Heart left ventricle (tissue), 16 donors: ENCODE results near the gene PBX3. TPM values are rescaled to one million over a fixed set of nuclear protein-coding genes. Genes with fewer than 3 reads are reported as not detected.

Experiments
- ATAC-seq, 4 donors: fragments of 200-7000 bp; cut with Tn5 transposase; one replicate each; pipeline ENCODE4 v1.9.1; 2020 to 2022; ENCODE audit warnings: moderate library complexity in 4 of 4, mild to moderate bottlenecking in 3 of 4, moderate number of reproducible peaks in 1 of 4
- DNase-seq, 5 donors: peaks; one replicate each; pipeline ENCODE4 v3.0.0-alpha.2; 2020
- H3K27ac ChIP-seq, 12 donors: fragments of 200-600 bp; sonication (generic) in 4 of 12; one replicate each; pipeline versions ENCODE4 v1.5.0 to v1.8.0; 2016 to 2022; ENCODE audit warnings: mild to moderate bottlenecking in 2 of 12
- H3K27me3 ChIP-seq, 9 donors: fragments of 200-600 bp; sonication (generic) in 2 of 9; one replicate each; pipeline versions ENCODE4 v1.5.1 to v1.8.0; 2016 to 2022; ENCODE audit warnings: mild to moderate bottlenecking in 3 of 9
- H3K36me3 ChIP-seq, 9 donors: fragments of 200-600 bp; sonication (generic) in 2 of 9; one replicate each; pipeline versions ENCODE4 v1.5.0 to v1.8.0; 2018 to 2022; ENCODE audit warnings: mild to moderate bottlenecking in 2 of 9
- H3K4me1 ChIP-seq, 12 donors: fragments of 200-600 bp; sonication (generic) in 4 of 12; one replicate each; pipeline versions ENCODE4 v1.5.0 to v1.8.0; 2016 to 2022; ENCODE audit warnings: mild to moderate bottlenecking in 3 of 12
- H3K4me3 ChIP-seq, 12 donors: fragments of 200-600 bp; sonication (generic) in 4 of 12; one replicate each; pipeline versions ENCODE4 v1.5.0 to v1.8.0; 2017 to 2022; ENCODE audit warnings: mild to moderate bottlenecking in 9 of 12, moderate library complexity in 4 of 12
- H3K9me3 ChIP-seq, 12 donors: fragments of 200-600 bp; sonication (generic) in 4 of 12; one replicate each; pipeline versions ENCODE4 v1.5.0 to v1.8.0; 2016 to 2022; ENCODE audit warnings: mild to moderate bottlenecking in 1 of 12
- CTCF ChIP-seq, 12 donors: fragments of 200-600 bp; sonication (generic) in 4 of 12; IDR thresholded peaks; one replicate each; pipeline versions ENCODE4 v1.5.0 to v1.8.0; 2018 to 2022; ENCODE audit warnings: antibody characterized with exemption in 12 of 12, mild to moderate bottlenecking in 5 of 12
- POLR2A ChIP-seq, 2 donors: fragments of 450-650 bp; IDR thresholded peaks; one replicate each; pipeline ENCODE4 v1.6.1; 2017; ENCODE audit warnings: antibody characterized with exemption in 2 of 2, mild to moderate bottlenecking in 2 of 2, moderate library complexity in 2 of 2
- WGBS, 4 donors: extraction: QIAGEN DNeasy Blood & Tissue Kit in 2 of 4; methylation state at CpG; one replicate each; pipeline versions ENCODE4 v1.1.5 to v1.1.7; 2013 to 2018; 5-methylcytosine and 5-hydroxymethylcytosine counted together
- intact Hi-C, 10 donors: fragments of 100-400 bp; cut with DNase I; formaldehyde crosslinking; loops; one replicate each; pipeline versions ENCODE4 v1.11.1 to v1.14.2; 2022
- polyA plus RNA-seq, 2 donors: library from polyadenylated mRNA; stranded (reverse); fragments of 200-250 nt; gene quantifications; one replicate each; pipeline ENCODE4 v1.2.3, GENCODE V29; 2013
- total RNA-seq, 9 donors: library from RNA; depleted of rRNA in 2 of 9; stranded (reverse); fragments of >200 nt in 2 of 9; fragmentation: NEBNext Ultra II Directional in 3 of 9; extraction: Animal tissue kit (Norgen Biotek cat#: 25700) in 3 of 9; gene quantifications; one replicate each; pipeline versions ENCODE4 v1.1.0 to v1.2.4, GENCODE V29; 2016 to 2023
- donor health status: ischemic (EF 13 %, LVEDD 7.1; RV severe dilation, severe dysfunction).
- donor health status: healthy with polysubstance abuse.
- donor health status: DM: no; HTN: yes; CAD: no.
- donor health status: DM: no; HTN: no; CAD: no.
- donor health status: ischemic (EF 25% LVEDD 6.9; RV normal size, moderate dysfunction).
- donor health status: ischemic (EF 25% LVEDD 5.7; RV mildly dilated, moderate dysfunction).
- donor health status: healthy.
- donor health status: DM: yes; HTN: yes; CAD: no.
- donor health status: ischemic (EF 35%, LVEDD 5.7; RV mildly dilated, moderate dysfunction).
- donor health status: nonischemic (EF 11% LVEDD 7.7; RV severe dilation, severe dysfunction).
- donor health status: DM: yes; HTN: yes; CAD: no.
- donor health status: PGD.
- donor health status: ischemic (EF 29% LVEDD 5.4; RV normal size, mild dysfunction).
- donor health status: nonischemic (EF 23%, LVEDD 6.1; RV moderate dilation, normal function).

Gene PBX3
- total and polyA plus RNA-seq, 11 donors, result 14.8 to 76.1 (median 53.4) TPM

- intact Hi-C loops, result no loop called here
- Histone ChIP-seq H3K9me3 (no peaks in the 10 kb centered on the region), H3K4me3 (no peak overlapping the region), H3K4me1 (no peaks in the 10 kb centered on the region), H3K27ac (no peak overlapping the region), H3K27me3 (no peaks in the 10 kb centered on the region), H3K36me3 (peaks cover 0 to 59% (median 41%) of the 10 kb centered on the region in 9 donors)
- DNase-seq (no peak), ATAC-seq (no peak)
- TF ChIP-seq CTCF (IDR thresholded peaks at IDR 0.05), result no peak
- TF ChIP-seq POLR2A (IDR thresholded peaks at IDR 0.05), result no peak
- WGBS, 4 donors, result 87 to 89% (median 88%) methylated on average over 11 of the region's 11 CpGs
Measured at GRCh38 chr9:125966959-125967711, 220.0 kb downstream of the PBX3 start.

GRCh38 chr9:125968714-125969374 is 221.7 kb downstream of the PBX3 start:
- intact Hi-C loops, result no loop called here
- H3K9me3 ChIP-seq, result no peaks in the 10 kb centered on the region

GRCh38 chr9:125969462-125969861 is 222.3 kb downstream of the PBX3 start:
- Histone ChIP-seq H3K4me1 (no peaks in the 10 kb centered on the region), H3K9me3 (no peaks in the 10 kb centered on the region), H3K4me3 (no peak overlapping the region), H3K27me3 (no peaks in the 10 kb centered on the region), H3K27ac (no peak overlapping the region), H3K36me3 (peaks cover 0 to 36% (median 22%) of the 10 kb centered on the region in 9 donors)
- ATAC-seq, result no peak
- TF ChIP-seq POLR2A (IDR thresholded peaks at IDR 0.05) (no peak), CTCF (IDR thresholded peaks at IDR 0.05) (no peak)
- intact Hi-C loops, result no loop called here
- 83 to 89% (median 83%) methylated on average over 5 of the region's 5 CpGs for WGBS, 4 donors
- no peak for DNase-seq

More at GRCh38 chr9:125968714-125969374, 221.7 kb downstream of the PBX3 start:
- no peak for DNase-seq
- H3K27ac ChIP-seq, result no peak overlapping the region
- H3K4me3 ChIP-seq, result no peak overlapping the region
- H3K4me1 ChIP-seq, result no peaks in the 10 kb centered on the region
- H3K27me3 ChIP-seq, result no peaks in the 10 kb centered on the region
- TF ChIP-seq POLR2A (IDR thresholded peaks at IDR 0.05) (no peak), CTCF (IDR thresholded peaks at IDR 0.05) (no peak)
- WGBS, 4 donors, result 70 to 76% (median 72%) methylated on average over 6 of the region's 6 CpGs
- ATAC-seq, result no peak
- peaks cover 0 to 42% (median 27%) of the 10 kb centered on the region in 9 donors for H3K36me3 ChIP-seq

GRCh38 chr9:125969868-125970267 is 222.7 kb downstream of the PBX3 start:
- no peak for ATAC-seq
- 64 to 85% (median 78%) methylated on average over 5 of the region's 5 CpGs for WGBS, 4 donors

More at GRCh38 chr9:125969868-125970267, 222.7 kb downstream of the PBX3 start:
- H3K27me3 ChIP-seq, result no peaks in the 10 kb centered on the region
- no peak overlapping the region for H3K4me3 ChIP-seq
- no peaks in the 10 kb centered on the region for H3K4me1 ChIP-seq
- H3K27ac ChIP-seq, result no peak overlapping the region
- TF ChIP-seq CTCF (IDR thresholded peaks at IDR 0.05) (no peak), POLR2A (IDR thresholded peaks at IDR 0.05) (no peak)
- DNase-seq, result no peak
- H3K9me3 ChIP-seq, result peaks cover 0 to 1% (median 0%) of the 10 kb centered on the region in 12 donors
- H3K36me3 ChIP-seq, result peaks cover 0 to 33% (median 18%) of the 10 kb centered on the region in 9 donors
- intact Hi-C loops, result loop anchor here in 1 of 10 donors (10.0 kb wide), 1 partner anchor 65 kb away; no protein-coding TSS in a partner anchor
